Suppressor macrophage treated with lipopolysaccharide for 1 hour (primary cell): Measurements from ENCODE around the gene BABAM2.

Source experiments
- DNase-seq, 3 donors: peaks; one replicate each; pipeline ENCODE4 v3.0.0-alpha.2; 2020 to 2022

Gene BABAM2

DNA sequence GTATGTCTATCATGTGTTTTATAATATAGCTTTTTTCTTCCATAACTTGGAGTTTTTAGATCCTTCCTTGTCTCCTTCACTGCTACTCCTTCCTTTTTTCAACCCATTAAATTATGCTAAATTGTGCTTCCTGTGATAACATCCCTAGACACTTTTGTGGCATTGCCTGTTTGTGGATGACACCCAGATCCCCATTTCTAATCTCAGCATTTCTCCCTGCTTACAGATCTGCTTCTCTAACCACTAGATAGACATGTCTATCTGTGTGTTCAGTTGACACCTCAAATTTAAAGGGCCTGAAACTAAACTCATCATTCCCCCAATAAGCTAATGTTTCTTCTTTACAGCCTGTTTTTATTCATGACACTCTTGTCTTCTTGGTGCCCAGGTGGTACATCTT, 244.8 kb downstream of the BABAM2 start:
- DNase-seq, result no peak

- DNase-seq, result no peak
These were observed 245.3 kb downstream of the BABAM2 start for GRCh38 chr2:28135799-28136198.

GRCh38 chr2:28136556-28136955, 246.0 kb downstream of the BABAM2 start:
- DNase-seq, result no peak

DNA sequence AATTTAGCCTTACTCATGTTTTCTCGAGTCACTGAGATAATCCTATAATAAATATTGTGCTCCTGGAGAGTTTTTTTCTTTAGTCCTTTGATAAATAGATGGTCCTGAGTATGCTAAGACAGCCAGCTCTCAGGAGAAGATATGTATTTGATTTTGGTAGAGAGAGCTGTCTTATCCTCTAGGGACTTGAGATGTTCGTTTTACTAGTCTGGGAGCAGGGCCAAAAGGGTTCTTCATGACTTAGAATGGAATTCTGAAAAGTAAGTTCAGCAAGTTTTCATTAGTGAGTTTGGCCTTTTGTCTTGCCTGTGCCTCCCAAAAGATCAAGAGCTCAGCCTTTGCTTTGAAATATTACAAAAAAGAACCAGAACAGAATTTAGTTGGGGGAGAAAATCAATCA, 246.7 kb downstream of the BABAM2 start:
- DNase-seq, result no peak

GRCh38 chr2:28142386-28142785, 251.9 kb downstream of the BABAM2 start:
- DNase-seq, result no peak

DNA sequence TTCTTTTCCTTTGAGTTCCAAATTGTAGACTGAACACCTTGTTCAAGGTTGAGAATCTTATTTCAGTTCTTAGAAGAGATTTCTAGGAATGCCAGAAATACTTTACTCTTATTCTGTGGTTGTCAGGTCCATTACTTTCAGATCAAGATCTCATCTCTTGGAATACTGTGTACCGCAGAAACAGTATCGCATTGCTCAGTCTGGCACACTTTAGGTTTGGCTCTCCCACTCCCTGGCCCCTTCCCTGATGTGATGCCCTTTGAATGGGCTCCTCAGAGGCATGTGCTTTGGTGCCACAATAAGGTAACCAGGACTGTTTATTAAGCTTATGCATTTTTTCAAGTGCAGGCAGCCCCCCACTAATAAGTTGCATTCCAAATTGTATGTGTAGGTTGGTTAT, 257.5 kb downstream of the BABAM2 start:
- no peak for DNase-seq

DNA sequence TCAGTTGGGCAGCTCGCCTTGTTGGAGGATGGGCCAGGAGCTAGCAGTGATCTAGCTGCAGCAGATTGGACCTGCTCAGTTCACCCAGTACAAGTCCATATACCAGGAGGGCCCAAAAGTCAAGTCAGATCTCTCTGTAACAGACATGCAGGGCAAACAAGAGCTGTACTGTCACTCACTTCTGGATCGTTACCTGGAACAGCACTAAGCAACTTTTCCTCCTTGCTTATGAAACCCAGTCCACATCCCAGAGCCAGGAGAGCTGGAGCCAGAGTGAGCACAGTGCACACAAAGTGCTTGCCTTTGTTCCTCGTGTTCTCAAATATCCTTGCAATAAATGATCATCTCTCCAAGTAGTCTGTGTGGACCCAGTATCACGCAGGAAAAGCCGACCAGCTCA, 258.0 kb downstream of the BABAM2 start:
- DNase-seq, result no peak

DNA sequence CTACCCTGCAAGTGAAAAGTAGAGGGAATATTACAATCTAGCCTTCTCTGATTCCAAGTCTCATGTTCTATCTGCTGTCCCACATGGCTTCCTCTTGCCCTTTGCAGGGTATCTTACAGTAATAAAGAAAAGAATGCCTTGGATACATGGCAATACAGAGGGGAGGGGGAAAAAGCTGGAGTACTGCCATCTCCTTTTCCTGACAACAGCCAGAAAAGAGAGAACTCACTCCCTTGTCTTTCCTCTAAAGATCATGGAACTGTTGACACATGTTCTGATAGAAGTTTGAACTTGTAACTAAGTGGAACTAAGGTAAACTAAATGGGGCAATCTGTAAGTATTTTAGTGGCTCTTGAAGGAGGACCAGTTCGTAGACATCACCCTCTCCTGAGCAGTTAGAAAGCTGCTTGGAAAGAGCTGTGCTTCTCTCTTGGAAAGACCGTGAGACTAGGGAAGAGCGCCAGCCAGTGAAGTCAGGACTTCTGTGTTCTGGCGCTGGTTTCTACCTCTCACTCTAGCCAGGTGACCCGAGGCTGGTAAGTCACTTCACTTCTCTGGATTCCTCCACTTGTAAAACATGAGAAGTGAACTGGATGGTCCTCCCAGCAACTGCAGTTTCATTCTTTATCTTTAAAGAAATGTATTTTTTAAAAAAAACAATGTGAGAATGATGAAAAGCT, 259.8 kb downstream of the BABAM2 start:
- no peak for DNase-seq

DNA sequence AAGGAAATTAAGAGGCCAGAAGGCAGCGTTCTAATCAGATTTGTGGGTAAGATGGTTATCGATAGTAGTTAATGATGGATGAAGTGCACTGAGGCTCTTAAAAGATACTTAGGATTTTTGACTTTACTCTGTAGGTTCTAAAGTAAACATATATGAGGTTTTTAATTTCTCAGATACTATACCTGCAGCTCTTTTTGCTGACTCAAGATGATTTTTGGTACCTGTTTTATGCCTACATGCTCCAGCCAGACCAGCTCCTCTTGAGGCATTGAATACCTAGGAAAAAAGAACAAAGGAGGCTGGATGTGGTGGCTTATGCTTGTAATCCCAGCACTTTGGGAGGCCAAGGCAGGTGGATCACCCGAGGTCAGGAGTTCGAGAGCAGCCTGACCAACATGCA, 260.5 kb downstream of the BABAM2 start:
- no peak for DNase-seq

GRCh38 chr2:28152585-28153280, 262.2 kb downstream of the BABAM2 start:
- no peak for DNase-seq

GRCh38 chr2:28153851-28154250, 263.3 kb downstream of the BABAM2 start:
- DNase-seq, result no peak

GRCh38 chr2:28155086-28155485, 264.6 kb downstream of the BABAM2 start:
- DNase-seq, result no peak

- peak in 2 of 3 donors; percentile 37 to 44 for DNase-seq
These were observed 265.1 kb downstream of the BABAM2 start for GRCh38 chr2:28155627-28156026.

- DNase-seq, result no peak
These were observed 268.3 kb downstream of the BABAM2 start for GRCh38 chr2:28158791-28159190.

DNA sequence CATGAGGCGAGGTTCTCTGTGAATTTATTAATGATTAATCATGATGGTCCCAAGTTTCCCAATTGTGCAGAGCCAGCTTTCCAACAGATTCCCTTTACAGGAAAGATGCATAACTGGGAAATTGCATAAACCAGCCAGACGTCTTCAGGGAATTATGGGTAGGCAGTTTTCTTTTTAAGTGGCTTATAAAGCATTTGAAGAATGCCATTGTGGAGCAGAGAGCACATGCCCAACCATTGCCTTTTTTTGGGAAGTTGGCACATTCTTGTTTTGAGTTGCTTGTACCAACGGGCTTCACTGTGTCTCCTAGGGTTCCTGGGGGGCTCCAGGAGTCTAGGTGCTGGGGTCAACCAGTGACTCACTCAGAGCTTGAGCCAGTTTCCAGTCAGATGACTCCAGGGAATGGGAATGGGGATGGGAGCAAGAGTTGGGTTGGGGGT, 270.5 kb downstream of the BABAM2 start:
- no peak for DNase-seq

- DNase-seq, result no peak
These were observed 270.9 kb downstream of the BABAM2 start for GRCh38 chr2:28161466-28161865.

DNA sequence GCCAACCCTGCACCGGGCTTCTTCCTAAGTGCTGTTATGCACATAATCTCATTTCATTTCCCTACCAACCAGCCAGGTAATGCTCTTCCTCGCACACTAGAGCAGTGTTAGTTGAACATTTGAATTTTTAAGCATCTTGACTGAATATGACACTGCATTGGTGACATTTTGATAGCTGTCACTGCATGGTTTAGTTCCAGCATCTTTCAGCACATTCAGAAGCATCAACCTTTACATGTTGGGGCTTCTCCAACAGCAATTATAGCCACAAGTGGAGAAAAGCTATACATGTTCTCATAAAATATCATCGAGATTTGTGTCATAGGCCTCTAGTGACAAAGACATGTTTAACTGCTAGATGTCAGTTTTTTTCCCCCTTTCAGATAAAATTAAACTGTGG, 272.0 kb downstream of the BABAM2 start:
- no peak for DNase-seq

GRCh38 chr2:28163028-28163427, 272.5 kb downstream of the BABAM2 start:
- DNase-seq, result no peak

- no peak for DNase-seq
These were observed 273.2 kb downstream of the BABAM2 start for GRCh38 chr2:28163627-28164279.

- no peak for DNase-seq
These were observed 273.8 kb downstream of the BABAM2 start for GRCh38 chr2:28164280-28164801.

DNA sequence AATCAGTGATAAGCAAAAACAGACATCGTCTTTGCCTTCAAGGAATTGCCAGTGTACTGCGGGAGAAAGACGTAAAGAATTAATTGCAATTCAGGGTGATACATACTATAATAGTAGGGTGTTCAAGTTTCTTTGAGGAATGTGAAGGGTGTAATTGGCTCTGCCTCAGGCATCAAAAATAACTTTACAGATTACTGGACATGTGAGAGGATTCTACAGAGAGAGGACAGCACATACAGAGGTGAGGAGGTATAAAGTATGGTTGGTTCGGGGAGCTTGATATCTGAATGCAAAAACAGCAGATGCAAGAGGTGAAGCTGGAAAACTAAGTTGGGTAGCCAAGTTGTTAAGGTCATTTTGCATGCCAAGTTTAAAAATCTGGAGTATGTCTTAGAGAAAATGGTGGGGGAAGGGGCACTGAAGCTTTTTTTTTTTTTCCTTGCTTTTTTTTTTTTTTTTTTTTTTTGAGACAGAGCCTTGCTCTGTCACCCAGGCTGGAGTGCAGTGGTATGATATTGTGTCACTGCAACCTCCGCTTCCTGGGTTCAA, 274.6 kb downstream of the BABAM2 start:
- DNase-seq, result no peak

DNA sequence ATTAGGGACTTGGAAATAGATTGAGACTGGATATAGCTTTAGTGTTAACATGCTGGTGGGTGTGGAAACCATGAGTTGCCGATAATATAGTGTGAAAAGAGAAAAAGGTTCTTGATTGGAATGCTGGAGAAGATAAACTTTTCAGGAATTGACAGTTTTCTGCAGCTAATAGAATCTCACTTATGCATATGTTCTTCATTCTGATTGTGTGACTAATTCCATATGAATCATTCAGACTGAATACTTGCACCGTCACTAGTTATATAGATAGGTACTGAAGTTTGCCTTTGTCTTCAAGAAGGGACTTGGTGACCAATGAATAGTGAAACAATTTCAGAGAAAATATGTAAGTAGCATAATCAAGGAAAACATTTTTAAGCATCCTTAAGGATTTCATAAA, 276.4 kb downstream of the BABAM2 start:
- DNase-seq, result peak in 1 of 3 donors; percentile 13

DNA sequence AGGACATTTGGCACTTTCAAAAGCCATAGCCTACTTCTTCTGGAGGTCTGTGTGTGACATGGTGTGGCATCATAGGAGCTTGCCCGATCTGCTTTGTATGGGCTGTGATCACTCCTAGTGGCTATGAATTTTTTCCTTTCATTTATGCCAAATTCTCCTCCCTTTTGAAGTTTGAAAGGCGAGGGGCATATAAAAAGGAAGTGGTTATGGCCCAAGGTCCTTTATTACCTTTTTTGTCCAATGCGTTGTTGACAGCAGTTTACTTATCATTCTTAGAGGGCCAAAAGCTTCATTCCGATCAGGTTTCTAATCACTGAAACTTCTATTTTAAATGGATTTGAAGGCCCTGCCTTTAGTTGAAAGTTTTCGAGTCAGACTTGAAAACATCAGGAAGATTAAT, 277.8 kb downstream of the BABAM2 start:
- no peak for DNase-seq

- DNase-seq, result no peak
These were observed 279.0 kb downstream of the BABAM2 start for GRCh38 chr2:28169492-28169891.
